Natural killer cell (primary cell): Measurements from ENCODE around the gene AFAP1L2. TPM values are rescaled to one million over a fixed set of nuclear protein-coding genes. Genes with fewer than 3 reads are reported as not detected.

ENCODE experiments used
- ATAC-seq, 3 donors: fragments of 150-1000 bp in 2 of 3; fragments of 200-7000 bp in 1 of 3; cut with Tn5 transposase; 1 replicate in 1 of 3; 2 replicates in 2 of 3; pipeline ENCODE4 v1.10.0; 2021; ENCODE audit warnings: mild to moderate bottlenecking in 2 of 3, moderate library complexity in 2 of 3
- DNase-seq, 2 donors: peaks; one replicate each; pipeline versions ENCODE4 v3.0.0 to v3.0.0-alpha.2; 2013 to 2021; ENCODE audit warnings: mixed read lengths in 1 of 2
- H3K27ac ChIP-seq: one replicate; pipeline ENCODE4 v1.5.1; 2013; ENCODE audit warnings: mild to moderate bottlenecking, low read length
- H3K27me3 ChIP-seq: one replicate; pipeline ENCODE4 v1.6.1; 2013; ENCODE audit warnings: low read length; ENCODE audit not compliant: control insufficient read depth, insufficient read depth
- H3K36me3 ChIP-seq: one replicate; pipeline ENCODE4 v1.6.1; 2013; ENCODE audit warnings: low read length; ENCODE audit not compliant: control insufficient read depth, insufficient read depth
- H3K4me1 ChIP-seq: one replicate; pipeline ENCODE4 v1.6.1; 2013; ENCODE audit warnings: low read length; ENCODE audit not compliant: control insufficient read depth, insufficient read depth
- H3K4me3 ChIP-seq: one replicate; pipeline ENCODE4 v1.5.1; 2013; ENCODE audit warnings: low read length
- H3K9me3 ChIP-seq: one replicate; pipeline ENCODE4 v1.6.1; 2013; ENCODE audit warnings: low read length; ENCODE audit not compliant: control insufficient read depth, insufficient read depth
- H3K27ac Mint-ChIP-seq, 2 donors: one replicate each; pipeline ENCODE4 v1.8.0; 2022; ENCODE audit warnings: mild to moderate bottlenecking in 2 of 2, mixed read lengths in 2 of 2, moderate library complexity in 1 of 2
- H3K27me3 Mint-ChIP-seq, 2 donors: one replicate each; pipeline ENCODE4 v1.8.0; 2022; ENCODE audit warnings: low read depth in 2 of 2, mixed read lengths in 2 of 2
- H3K36me3 Mint-ChIP-seq: one replicate; pipeline ENCODE4 v1.8.0; 2022; ENCODE audit warnings: mixed read lengths
- H3K4me1 Mint-ChIP-seq, 2 donors: one replicate each; pipeline ENCODE4 v1.8.0; 2022; ENCODE audit warnings: mixed read lengths in 2 of 2
- H3K4me3 Mint-ChIP-seq: one replicate; pipeline ENCODE4 v1.8.0; 2022; ENCODE audit warnings: mild to moderate bottlenecking, moderate library complexity, mixed read lengths
- H3K9me3 Mint-ChIP-seq, 2 donors: one replicate each; pipeline ENCODE4 v1.8.0; 2022; ENCODE audit warnings: mixed read lengths in 2 of 2
- WGBS: methylation state at CpG from one replicate; pipeline ENCODE4 v1.1.7; 2013; ENCODE audit warnings: missing lambda C conversion rate; ENCODE audit not compliant: insufficient coverage; 5-methylcytosine and 5-hydroxymethylcytosine counted together
- intact Hi-C: fragments of 100-400 bp; cut with micrococcal nuclease; formaldehyde crosslinking; loops from one replicate; pipeline ENCODE4 v1.14.2; 2022
- total RNA-seq, 4 donors: library from RNA; stranded (reverse); fragments of 120-200 nt in 1 of 4; gene quantifications; one replicate each; pipeline versions ENCODE4 v1.2.3 to v1.2.4, GENCODE V29; 2013 to 2022
- TF ChIP-seq, protein P1 (sequence below): fragments of 200-600 bp; IDR thresholded peaks from one replicate; pipeline ENCODE4 v1.8.0; 2022; ENCODE audit warnings: antibody characterized with exemption

Gene AFAP1L2
- total RNA-seq, 3 donors from 2014 or later (not counting 1 experiment from before 2014, with no cell fraction given), result 0.66 to 2.8 (median 1.3) TPM

DNA sequence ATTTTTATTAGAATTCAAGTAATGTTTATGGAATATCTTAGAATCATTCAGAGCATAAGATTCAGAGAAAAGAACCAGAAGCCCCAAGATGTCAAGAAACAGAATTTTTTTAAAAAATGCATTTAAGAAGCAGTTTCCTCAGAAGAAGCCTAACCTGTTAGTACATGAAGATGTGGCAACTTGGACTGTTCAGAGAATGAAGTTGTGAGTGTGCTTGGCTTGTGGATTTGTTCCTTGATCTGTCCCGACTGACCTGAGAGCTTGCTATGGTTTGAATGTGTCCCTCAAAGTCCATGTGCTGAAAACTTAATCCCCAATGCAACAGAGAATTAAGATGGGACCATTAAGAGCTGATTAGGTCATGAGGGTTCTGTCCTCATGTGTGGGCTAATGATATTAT is 13.8 kb upstream of the AFAP1L2 start:
- Histone ChIP-seq H3K27me3 (no peaks in the 10 kb centered on the region), H3K9me3 (no peaks in the 10 kb centered on the region), H3K36me3 (no peaks in the 10 kb centered on the region), H3K27ac (no peak overlapping the region), H3K4me1 (peaks cover 17% of the 10 kb centered on the region), H3K4me3 (no peak overlapping the region)
- Mint-ChIP-seq H3K27me3 (peaks cover 18 to 22% of the 10 kb centered on the region in 2 donors), H3K36me3 (no peaks in the 10 kb centered on the region), H3K4me1 (peaks cover 19 to 26% of the 10 kb centered on the region in 2 donors), H3K4me3 (no peak overlapping the region), H3K27ac (no peak overlapping the region), H3K9me3 (no peaks in the 10 kb centered on the region)
- ATAC-seq, result no peak
- intact Hi-C loops, result no loop called here
- WGBS, result 71% methylated on average over 1 of the region's 1 CpG
- no peak for DNase-seq
- TF ChIP-seq, protein P1, sequence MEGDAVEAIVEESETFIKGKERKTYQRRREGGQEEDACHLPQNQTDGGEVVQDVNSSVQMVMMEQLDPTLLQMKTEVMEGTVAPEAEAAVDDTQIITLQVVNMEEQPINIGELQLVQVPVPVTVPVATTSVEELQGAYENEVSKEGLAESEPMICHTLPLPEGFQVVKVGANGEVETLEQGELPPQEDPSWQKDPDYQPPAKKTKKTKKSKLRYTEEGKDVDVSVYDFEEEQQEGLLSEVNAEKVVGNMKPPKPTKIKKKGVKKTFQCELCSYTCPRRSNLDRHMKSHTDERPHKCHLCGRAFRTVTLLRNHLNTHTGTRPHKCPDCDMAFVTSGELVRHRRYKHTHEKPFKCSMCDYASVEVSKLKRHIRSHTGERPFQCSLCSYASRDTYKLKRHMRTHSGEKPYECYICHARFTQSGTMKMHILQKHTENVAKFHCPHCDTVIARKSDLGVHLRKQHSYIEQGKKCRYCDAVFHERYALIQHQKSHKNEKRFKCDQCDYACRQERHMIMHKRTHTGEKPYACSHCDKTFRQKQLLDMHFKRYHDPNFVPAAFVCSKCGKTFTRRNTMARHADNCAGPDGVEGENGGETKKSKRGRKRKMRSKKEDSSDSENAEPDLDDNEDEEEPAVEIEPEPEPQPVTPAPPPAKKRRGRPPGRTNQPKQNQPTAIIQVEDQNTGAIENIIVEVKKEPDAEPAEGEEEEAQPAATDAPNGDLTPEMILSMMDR, result no peak

DNA sequence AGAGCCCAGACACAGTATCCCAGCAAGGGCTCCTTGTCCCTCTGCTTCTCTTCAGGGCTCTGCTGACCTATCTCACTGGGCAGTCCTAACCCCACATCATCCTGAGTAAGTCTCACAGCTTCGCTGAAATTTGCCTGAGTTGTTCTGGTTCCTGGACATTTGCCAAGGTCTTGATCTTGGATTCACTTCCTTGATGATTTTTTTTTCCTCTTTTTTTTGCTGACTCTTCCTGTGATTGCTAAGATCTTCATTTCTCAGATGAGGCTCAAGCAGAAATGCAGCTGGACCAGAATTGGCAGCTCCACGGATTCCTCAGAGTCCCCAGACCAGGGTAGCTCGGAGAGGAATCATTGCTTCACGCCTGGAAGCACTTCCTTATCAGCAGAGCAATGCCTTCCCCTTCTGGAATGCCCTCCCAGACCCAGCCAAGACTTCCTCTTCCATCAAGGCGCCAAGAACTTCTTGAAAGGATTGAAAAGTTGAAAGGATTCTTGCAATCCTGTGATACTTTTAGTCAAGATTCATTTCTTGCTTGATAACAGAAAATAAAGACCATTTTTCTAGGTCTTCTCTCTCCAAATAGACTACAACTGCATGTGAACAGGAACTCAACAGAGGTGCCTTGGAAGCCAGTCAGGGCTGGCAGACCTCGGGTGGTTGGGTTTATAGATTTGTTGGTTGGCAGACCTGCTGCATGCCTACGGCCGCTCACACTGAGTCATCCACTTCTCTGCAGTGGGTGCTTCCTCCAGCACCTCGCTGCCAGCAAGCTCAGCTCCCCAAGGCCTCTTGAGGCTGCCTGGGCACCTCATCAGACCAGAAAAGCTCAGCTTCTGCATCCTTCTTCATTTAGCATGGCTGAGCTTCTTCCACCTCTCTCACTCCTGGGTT is 8.8 kb upstream of the AFAP1L2 start:
- H3K4me3 Mint-ChIP-seq, result no peak overlapping the region
- no peaks in the 10 kb centered on the region for H3K9me3 Mint-ChIP-seq
- Histone ChIP-seq H3K4me1 (no peaks in the 10 kb centered on the region), H3K27ac (no peak overlapping the region), H3K36me3 (no peaks in the 10 kb centered on the region), H3K27me3 (no peaks in the 10 kb centered on the region), H3K9me3 (no peaks in the 10 kb centered on the region), H3K4me3 (no peak overlapping the region)
- H3K27me3 Mint-ChIP-seq, result peaks cover 28 to 42% of the 10 kb centered on the region in 2 donors
- TF ChIP-seq, protein P1, result no peak
- no peak for DNase-seq
- ATAC-seq, result no peak
- H3K36me3 Mint-ChIP-seq, result no peaks in the 10 kb centered on the region
- no peak overlapping the region for H3K27ac Mint-ChIP-seq
- intact Hi-C loops, result no loop called here
- peaks cover 0 to 4% of the 10 kb centered on the region in 2 donors for H3K4me1 Mint-ChIP-seq
- 30% methylated on average over 8 of the region's 9 CpGs for WGBS

DNA sequence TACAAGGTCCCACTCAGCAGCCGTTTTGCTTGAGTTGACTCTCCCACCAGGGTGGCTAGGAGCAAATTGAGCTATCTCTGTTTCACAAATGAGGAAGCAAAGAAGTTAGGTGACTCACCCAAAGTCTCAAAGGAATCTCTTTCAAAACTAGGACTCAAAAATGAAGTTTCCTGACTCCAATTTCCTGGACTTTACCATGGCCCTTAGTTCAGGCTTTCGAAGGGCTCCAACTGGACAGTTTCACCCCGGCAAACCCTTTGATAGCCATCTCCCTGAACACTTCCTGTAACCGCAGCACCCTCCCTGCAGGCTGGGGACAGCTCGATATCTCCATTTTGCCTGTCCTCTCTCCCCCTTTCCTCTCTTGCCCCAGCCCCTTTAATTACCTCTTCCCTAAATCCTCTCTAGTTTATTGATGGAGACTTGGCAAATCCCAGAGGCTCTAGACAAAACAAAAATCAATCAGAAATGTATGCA is 4.7 kb upstream of the AFAP1L2 start:
- ATAC-seq, result no peak

More for the DNA sequence above, 4.7 kb upstream of the AFAP1L2 start:
- intact Hi-C loops, result no loop called here
- Mint-ChIP-seq H3K36me3 (no peaks in the 10 kb centered on the region), H3K9me3 (no peaks in the 10 kb centered on the region), H3K27me3 (peaks cover 46 to 63% of the 10 kb centered on the region in 2 donors), H3K27ac (no peak overlapping the region), H3K4me3 (no peak overlapping the region), H3K4me1 (peaks cover 4% of the 10 kb centered on the region in 2 donors)
- WGBS, result 63% methylated on average over 5 of the region's 5 CpGs
- Histone ChIP-seq H3K27me3 (peaks cover 7% of the 10 kb centered on the region), H3K4me1 (peaks cover 2% of the 10 kb centered on the region), H3K9me3 (no peaks in the 10 kb centered on the region), H3K27ac (no peak overlapping the region), H3K36me3 (no peaks in the 10 kb centered on the region), H3K4me3 (no peak overlapping the region)
- TF ChIP-seq, protein P1, result no peak
- DNase-seq, result no peak
